ENCODE measurements around the gene RGS19.

RGS19 gene

GRCh38 chr20:64106981-64107735 is 27.8 kb upstream of the RGS19 start, which contains the start of gene NPBWR2:
Gene NPBWR2, minus strand, starts transcription at chr20:64107565. Its CDS starts 734 bp downstream, at chr20:64106831.
- H3K9me3 ChIP-seq (ENCODE audit: control insufficient read depth, insufficient read depth, low read depth, low read length), result no peaks in the 10 kb centered on the region
- H3K27me3 ChIP-seq (ENCODE audit: control insufficient read depth, insufficient read depth, low read length), result peaks cover 17% of the 10 kb centered on the region
- H3K27ac ChIP-seq (ENCODE audit: low read depth, low read length), result no peak within 1 kb of the TSS
- no peak within 1 kb of the TSS for H3K9ac ChIP-seq (ENCODE audit: low read length)
- no peaks in the 10 kb centered on the region for H3K36me3 ChIP-seq (ENCODE audit: control insufficient read depth, insufficient read depth, low read length)
- no peak within 1 kb of the TSS for H3K4me3 ChIP-seq (ENCODE audit: low read depth, low read length)
- H3K4me1 ChIP-seq (ENCODE audit: control insufficient read depth, insufficient read depth, low read length), result peaks cover 11% of the 10 kb centered on the region

- Histone ChIP-seq H3K36me3 (ENCODE audit: control insufficient read depth, insufficient read depth, low read length) (no peaks in the 10 kb centered on the region), H3K9me3 (ENCODE audit: control insufficient read depth, insufficient read depth, low read depth, low read length) (no peaks in the 10 kb centered on the region), H3K4me1 (ENCODE audit: control insufficient read depth, insufficient read depth, low read length) (peaks cover 11% of the 10 kb centered on the region), H3K27me3 (ENCODE audit: control insufficient read depth, insufficient read depth, low read length) (peaks cover 21% of the 10 kb centered on the region), H3K9ac (ENCODE audit: low read length) (no peak overlapping the region), H3K4me3 (ENCODE audit: low read depth, low read length) (no peak overlapping the region), H3K27ac (ENCODE audit: low read depth, low read length) (no peak overlapping the region)
Measured at GRCh38 chr20:64106435-64106961, 27.2 kb upstream of the RGS19 start.

- no peaks in the 10 kb centered on the region for H3K9me3 ChIP-seq (ENCODE audit: control insufficient read depth, insufficient read depth, low read depth, low read length)
- peaks cover 26% of the 10 kb centered on the region for H3K27me3 ChIP-seq (ENCODE audit: control insufficient read depth, insufficient read depth, low read length)
- no peak overlapping the region for H3K9ac ChIP-seq (ENCODE audit: low read length)
- no peaks in the 10 kb centered on the region for H3K36me3 ChIP-seq (ENCODE audit: control insufficient read depth, insufficient read depth, low read length)
- peaks cover 11% of the 10 kb centered on the region for H3K4me1 ChIP-seq (ENCODE audit: control insufficient read depth, insufficient read depth, low read length)
- H3K4me3 ChIP-seq (ENCODE audit: low read depth, low read length), result no peak overlapping the region
- H3K27ac ChIP-seq (ENCODE audit: low read depth, low read length), result no peak overlapping the region
Measured at GRCh38 chr20:64105846-64106434, 26.6 kb upstream of the RGS19 start.

GRCh38 chr20:64104667-64105451 is 25.5 kb upstream of the RGS19 start:
- Histone ChIP-seq H3K9ac (ENCODE audit: low read length) (no peak overlapping the region), H3K4me1 (ENCODE audit: control insufficient read depth, insufficient read depth, low read length) (peaks cover 11% of the 10 kb centered on the region), H3K27ac (ENCODE audit: low read depth, low read length) (no peak overlapping the region), H3K27me3 (ENCODE audit: control insufficient read depth, insufficient read depth, low read length) (peaks cover 35% of the 10 kb centered on the region), H3K36me3 (ENCODE audit: control insufficient read depth, insufficient read depth, low read length) (no peaks in the 10 kb centered on the region), H3K9me3 (ENCODE audit: control insufficient read depth, insufficient read depth, low read depth, low read length) (no peaks in the 10 kb centered on the region), H3K4me3 (ENCODE audit: low read depth, low read length) (no peak overlapping the region)

GRCh38 chr20:64103871-64104666 is 24.8 kb upstream of the RGS19 start:
- Histone ChIP-seq H3K4me1 (ENCODE audit: control insufficient read depth, insufficient read depth, low read length) (peaks cover 11% of the 10 kb centered on the region), H3K36me3 (ENCODE audit: control insufficient read depth, insufficient read depth, low read length) (no peaks in the 10 kb centered on the region), H3K9ac (ENCODE audit: low read length) (no peak overlapping the region), H3K27ac (ENCODE audit: low read depth, low read length) (no peak overlapping the region), H3K4me3 (ENCODE audit: low read depth, low read length) (no peak overlapping the region), H3K27me3 (ENCODE audit: control insufficient read depth, insufficient read depth, low read length) (peaks cover 35% of the 10 kb centered on the region), H3K9me3 (ENCODE audit: control insufficient read depth, insufficient read depth, low read depth, low read length) (no peaks in the 10 kb centered on the region)

GRCh38 chr20:64102647-64103354 is 23.5 kb upstream of the RGS19 start:
- Histone ChIP-seq H3K4me3 (ENCODE audit: low read depth, low read length) (peak overlapping the region; percentile 71), H3K27me3 (ENCODE audit: control insufficient read depth, insufficient read depth, low read length) (peaks cover 35% of the 10 kb centered on the region), H3K4me1 (ENCODE audit: control insufficient read depth, insufficient read depth, low read length) (peaks cover 10% of the 10 kb centered on the region), H3K9me3 (ENCODE audit: control insufficient read depth, insufficient read depth, low read depth, low read length) (no peaks in the 10 kb centered on the region), H3K9ac (ENCODE audit: low read length) (no peak overlapping the region), H3K27ac (ENCODE audit: low read depth, low read length) (no peak overlapping the region), H3K36me3 (ENCODE audit: control insufficient read depth, insufficient read depth, low read length) (no peaks in the 10 kb centered on the region)

- Histone ChIP-seq H3K36me3 (ENCODE audit: control insufficient read depth, insufficient read depth, low read length) (no peaks in the 10 kb centered on the region), H3K27ac (ENCODE audit: low read depth, low read length) (no peak overlapping the region)
Measured at GRCh38 chr20:64101731-64102621, 22.7 kb upstream of the RGS19 start.

GRCh38 chr20:64100946-64101688 is 21.8 kb upstream of the RGS19 start:
- H3K27me3 ChIP-seq (ENCODE audit: control insufficient read depth, insufficient read depth, low read length), result peaks cover 35% of the 10 kb centered on the region
- H3K27ac ChIP-seq (ENCODE audit: low read depth, low read length), result no peak overlapping the region
- H3K36me3 ChIP-seq (ENCODE audit: control insufficient read depth, insufficient read depth, low read length), result no peaks in the 10 kb centered on the region
- H3K9me3 ChIP-seq (ENCODE audit: control insufficient read depth, insufficient read depth, low read depth, low read length), result no peaks in the 10 kb centered on the region; the same call in 1 of the 2 replicates
- H3K4me3 ChIP-seq (ENCODE audit: low read depth, low read length), result no peak overlapping the region
- H3K4me1 ChIP-seq (ENCODE audit: control insufficient read depth, insufficient read depth, low read length), result peaks cover 8% of the 10 kb centered on the region
- no peak overlapping the region for H3K9ac ChIP-seq (ENCODE audit: low read length)

More at GRCh38 chr20:64101731-64102621, 22.7 kb upstream of the RGS19 start:
- H3K4me3 ChIP-seq (ENCODE audit: low read depth, low read length), result peak overlapping the region; percentile 71
- H3K4me1 ChIP-seq (ENCODE audit: control insufficient read depth, insufficient read depth, low read length), result peaks cover 8% of the 10 kb centered on the region
- H3K9ac ChIP-seq (ENCODE audit: low read length), result no peak overlapping the region
- H3K27me3 ChIP-seq (ENCODE audit: control insufficient read depth, insufficient read depth, low read length), result peaks cover 35% of the 10 kb centered on the region
- no peaks in the 10 kb centered on the region for H3K9me3 ChIP-seq (ENCODE audit: control insufficient read depth, insufficient read depth, low read depth, low read length)

- Histone ChIP-seq H3K9me3 (ENCODE audit: control insufficient read depth, insufficient read depth, low read depth, low read length) (no peaks in the 10 kb centered on the region; the same call in 1 of the 2 replicates), H3K4me1 (ENCODE audit: control insufficient read depth, insufficient read depth, low read length) (peaks cover 8% of the 10 kb centered on the region), H3K9ac (ENCODE audit: low read length) (no peak overlapping the region), H3K36me3 (ENCODE audit: control insufficient read depth, insufficient read depth, low read length) (no peaks in the 10 kb centered on the region), H3K27ac (ENCODE audit: low read depth, low read length) (no peak overlapping the region), H3K4me3 (ENCODE audit: low read depth, low read length) (no peak overlapping the region), H3K27me3 (ENCODE audit: control insufficient read depth, insufficient read depth, low read length) (peaks cover 31% of the 10 kb centered on the region)
Measured at GRCh38 chr20:64100566-64100888, 21.2 kb upstream of the RGS19 start.
